Activated CD4-positive, alpha-beta T cell treated with anti-CD3 and anti-CD28 coated beads for 36 hours (primary cell): ENCODE data around the gene SFXN5. TPM values are rescaled to one million over a fixed set of nuclear protein-coding genes. Genes with fewer than 3 reads are reported as not detected.
A peak's percentile ranks its signal among the peaks of the same experiment; 100 is the strongest.

Source experiments
- ATAC-seq: fragments of 200-7000 bp; cut with Tn5 transposase; one replicate; pipeline ENCODE4 v1.10.0; 2021; ENCODE audit warnings: mild to moderate bottlenecking, moderate library complexity
- CTCF ChIA-PET: fragments of 350-600 bp; sonication (Branson Sonifier 250); formaldehyde crosslinking; loops from one replicate; lab custom pipeline; 2021; ENCODE audit warnings: antibody characterized with exemption; lab: Charles Lee
- POLR2A ChIA-PET: fragments of 350-600 bp; sonication (Branson Sonifier 250); formaldehyde crosslinking; loops from one replicate; lab custom pipeline; 2021; ENCODE audit warnings: antibody characterized with exemption, inconsistent platforms; lab: Charles Lee
- DNase-seq: peaks from one replicate; pipeline ENCODE4 v3.0.0-alpha.2; 2020
- H3K27ac Mint-ChIP-seq: one replicate; pipeline ENCODE4 v1.8.0; 2021; ENCODE audit warnings: mixed read lengths
- H3K27me3 Mint-ChIP-seq: one replicate; pipeline ENCODE4 v1.8.0; 2021; ENCODE audit warnings: mixed read lengths
- H3K36me3 Mint-ChIP-seq: one replicate; pipeline ENCODE4 v1.8.0; 2021; ENCODE audit warnings: low read depth, mixed read lengths
- H3K4me1 Mint-ChIP-seq: one replicate; pipeline ENCODE4 v1.8.0; 2021; ENCODE audit warnings: mixed read lengths
- H3K4me3 Mint-ChIP-seq: one replicate; pipeline ENCODE4 v1.8.0; 2021; ENCODE audit warnings: mild to moderate bottlenecking, moderate library complexity, mixed read lengths
- H3K9me3 Mint-ChIP-seq: one replicate; pipeline ENCODE4 v1.8.0; 2021; ENCODE audit warnings: low read depth, mixed read lengths
- intact Hi-C, 2 experiments: fragments of 100-400 bp; cut with DNase I in 1 of 2; cut with micrococcal nuclease in 1 of 2; formaldehyde crosslinking; loops; one replicate each; pipeline versions ENCODE4 v1.14.2 to v1.15.1; 2022 to 2024; cut with DNase I, micrococcal nuclease
- total RNA-seq, 2 experiments: library from RNA; stranded (reverse); gene quantifications; one replicate each; pipeline ENCODE4 v1.2.3, GENCODE V29; 2021

SFXN5 gene
- total RNA-seq, 2 experiments from 2014 or later = 4.5 to 6.2 TPM

DNA sequence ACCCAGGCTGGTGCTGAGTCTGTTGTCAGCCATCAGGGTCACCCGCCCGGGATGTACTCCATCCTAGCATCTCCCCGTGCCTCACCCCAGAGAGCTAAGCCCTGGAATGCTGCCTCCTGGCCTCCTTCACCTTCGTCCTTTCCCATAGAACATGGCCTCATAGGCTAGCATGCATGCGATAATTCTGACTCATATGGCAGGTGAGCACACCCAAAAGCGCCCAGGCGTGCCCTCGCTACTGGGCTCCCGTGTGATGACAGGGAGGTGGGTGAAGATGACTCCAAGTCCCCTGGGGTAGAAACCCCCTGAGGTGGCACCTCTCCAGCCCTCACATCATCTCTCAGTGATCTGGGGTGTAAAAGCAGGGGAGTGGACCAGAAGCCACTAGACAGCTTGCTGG lies 177.0 kb downstream of the SFXN5 start:
- Mint-ChIP-seq H3K27ac (no peak overlapping the region), H3K4me1 (no peaks in the 10 kb centered on the region), H3K4me3 (no peak overlapping the region), H3K27me3 (peaks cover 40% of the 10 kb centered on the region), H3K36me3 (peaks cover 13% of the 10 kb centered on the region), H3K9me3 (no peaks in the 10 kb centered on the region)
- DNase-seq = no peak
- ATAC-seq = no peak
- intact Hi-C loops = no loop called here
- ChIA-PET POLR2A (no interaction called here), CTCF (interaction anchor here (0.6 to 4.8 kb wide), 9 partner anchors 8 to 318 kb away, joined by 3 to 60 read pairs (median 6); partner anchors contain the start of genes EMX1 and SPR)

DNA sequence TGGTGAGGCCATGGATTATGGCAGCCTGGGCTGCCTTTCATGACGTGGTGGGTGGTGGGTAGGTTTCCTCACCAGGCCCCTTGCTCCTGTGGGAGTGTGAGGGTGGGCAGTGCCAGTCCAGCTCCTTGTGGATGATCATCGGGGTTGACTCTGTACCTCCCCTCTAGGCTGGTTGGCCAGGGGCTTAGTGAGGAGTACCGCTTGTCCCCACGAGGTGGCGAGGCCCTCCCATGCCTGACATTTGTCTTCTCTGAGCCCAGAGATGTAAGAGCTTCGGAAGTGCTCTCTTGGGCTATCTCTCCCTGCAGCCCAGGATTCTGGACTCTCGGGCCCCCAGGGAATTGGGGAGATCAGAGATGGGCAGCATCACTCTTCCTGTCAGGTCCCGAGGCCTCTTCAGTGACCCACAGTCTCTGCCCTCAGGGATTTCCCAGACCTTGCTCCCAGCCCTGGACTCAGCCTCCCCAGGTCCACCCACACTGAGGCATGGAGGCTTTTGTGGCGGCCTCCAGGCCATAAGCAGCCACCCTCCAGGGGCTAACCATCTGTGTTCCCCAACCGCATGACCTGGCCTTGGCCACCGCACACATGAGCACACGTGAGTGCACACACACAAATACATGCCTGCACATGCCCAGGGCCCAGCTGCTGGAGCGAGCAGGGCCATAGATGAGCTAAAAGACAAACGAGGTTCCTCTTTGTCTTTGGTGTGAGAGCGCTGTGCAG lies 177.8 kb downstream of the SFXN5 start:
- H3K27ac Mint-ChIP-seq = no peak overlapping the region
- H3K4me1 Mint-ChIP-seq = no peaks in the 10 kb centered on the region
- ATAC-seq = peak; percentile 70
- H3K27me3 Mint-ChIP-seq = peaks cover 45% of the 10 kb centered on the region
- intact Hi-C loops = loop anchor here in 1 of 2 experiments (1.0 to 2.0 kb wide), 3 partner anchors 41 to 283 kb away; no protein-coding TSS in a partner anchor
- POLR2A ChIA-PET = no interaction called here
- peaks cover 13% of the 10 kb centered on the region for H3K36me3 Mint-ChIP-seq
- no peak overlapping the region for H3K4me3 Mint-ChIP-seq
- peak; percentile 72 for DNase-seq
- CTCF ChIA-PET = interaction anchor here (0.6 to 4.8 kb wide), 21 partner anchors 9 to 319 kb away, joined by 3 to 60 read pairs (median 5); partner anchors contain the start of gene EMX1
- H3K9me3 Mint-ChIP-seq = no peaks in the 10 kb centered on the region

DNA sequence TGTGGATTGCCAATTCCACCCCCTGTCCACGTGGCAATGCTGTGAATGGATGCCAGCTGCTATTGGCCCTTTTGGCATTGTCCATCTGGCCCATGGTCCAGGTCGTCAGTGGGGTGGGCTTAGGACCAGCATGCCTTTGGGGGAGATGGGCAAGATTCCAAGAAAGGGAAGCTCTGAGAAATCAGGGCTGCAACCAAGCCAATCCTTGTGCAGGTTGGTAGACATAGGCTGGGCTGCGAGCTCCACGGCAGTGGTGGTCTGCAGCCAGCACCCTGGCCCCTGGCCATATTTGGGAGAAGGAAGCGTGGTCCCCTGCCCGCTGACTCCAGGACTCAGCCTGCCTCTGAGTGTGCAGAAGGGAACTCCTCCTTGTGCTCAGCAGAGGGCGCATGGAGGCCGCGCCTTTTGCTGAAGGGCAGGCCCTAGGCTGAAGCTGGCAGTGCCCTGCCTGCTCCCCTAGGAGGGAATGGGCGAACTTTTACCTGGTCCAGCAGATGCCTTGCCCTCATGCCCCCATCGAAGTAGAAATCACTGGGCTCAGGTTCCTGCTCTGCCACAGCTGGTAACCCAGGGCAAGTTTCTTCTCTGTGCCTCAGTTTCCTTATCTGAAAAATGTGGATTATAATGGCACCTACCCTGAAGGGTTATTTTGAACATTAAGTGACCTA lies 178.9 kb downstream of the SFXN5 start:
- POLR2A ChIA-PET = no interaction called here
- H3K27me3 Mint-ChIP-seq = peaks cover 44% of the 10 kb centered on the region

More for the DNA sequence above, 178.9 kb downstream of the SFXN5 start:
- no peak overlapping the region for H3K4me3 Mint-ChIP-seq
- DNase-seq (peak; percentile 81), ATAC-seq (peak; percentile 93)
- peaks cover 13% of the 10 kb centered on the region for H3K36me3 Mint-ChIP-seq
- H3K9me3 Mint-ChIP-seq = no peaks in the 10 kb centered on the region
- CTCF ChIA-PET = interaction anchor here (0.6 to 4.8 kb wide), 23 partner anchors 10 to 1346 kb away, joined by 3 to 60 read pairs (median 5); partner anchors contain the start of gene EMX1
- peaks cover 5% of the 10 kb centered on the region for H3K4me1 Mint-ChIP-seq
- no peak overlapping the region for H3K27ac Mint-ChIP-seq
- intact Hi-C loops = loop anchor here (1.0 to 2.0 kb wide), 6 partner anchors 42 to 285 kb away; no protein-coding TSS in a partner anchor

Other genes starting within 250 kb of the SFXN5 start
- 1 to 10 TPM; 7.0 to 9.0 TPM for gene EXOC6B, start 245.7 kb downstream of the SFXN5 start, total RNA-seq
- gene SPR, start 184.3 kb downstream of the SFXN5 start, total RNA-seq = 1 to 10 TPM; 7.3 to 9.8 TPM
- not detected for gene EMX1, start 154.2 kb downstream of the SFXN5 start, total RNA-seq
- gene RAB11FIP5, start 41.2 kb upstream of the SFXN5 start, total RNA-seq = 10 to 100 TPM; 16.4 to 16.5 TPM
- not detected for gene NOTO, start 130.9 kb upstream of the SFXN5 start, total RNA-seq
- gene SMYD5, start 142.5 kb upstream of the SFXN5 start, total RNA-seq = 10 to 100 TPM; 47.0 to 50.5 TPM
- 10 to 100 TPM; 11.8 to 12.1 TPM for gene PRADC1, start 161.5 kb upstream of the SFXN5 start, total RNA-seq
- gene CCT7, start 162.6 kb upstream of the SFXN5 start, total RNA-seq = 100 to 1,000 TPM; 637 to 774 TPM
- gene FBXO41, start 212.8 kb upstream of the SFXN5 start, total RNA-seq = 10 to 100 TPM; 27.7 to 29.5 TPM
- under 1 TPM; 0.18 to 0.41 TPM for gene EGR4, start 221.8 kb upstream of the SFXN5 start, total RNA-seq